Right atrium auricular region (tissue), 2 donors: ENCODE data around the gene RTN4. TPM values are rescaled to one million over a fixed set of nuclear protein-coding genes. Genes with fewer than 3 reads are reported as not detected.
"Not testable (repeated sequence)": the region's sequence is repeated elsewhere in the genome, so short reads cannot be mapped to it uniquely, and the experiment has no call there.

Experiments used
- DNase-seq: peaks from one replicate; pipeline ENCODE4 v3.0.0-alpha.2; 2019; ENCODE audit warnings: low spot score
- H3K27ac ChIP-seq, 2 donors: fragments of 200-600 bp; sonication (generic); 1 replicate in 1 of 2; 2 replicates in 1 of 2; pipeline ENCODE4 v1.5.1; 2016 to 2019
- H3K27me3 ChIP-seq, 2 donors: fragments of 200-600 bp; sonication (generic); one replicate each; pipeline versions ENCODE4 v1.5.1 to v1.6.0; 2017 to 2019
- H3K36me3 ChIP-seq: fragments of 200-600 bp; sonication (generic); one replicate; pipeline ENCODE4 v1.5.1; 2016
- H3K4me1 ChIP-seq, 2 donors: fragments of 200-600 bp; sonication (generic); one replicate each; pipeline versions ENCODE4 v1.5.1 to v1.6.0; 2017 to 2019
- H3K4me3 ChIP-seq, 2 donors: fragments of 200-600 bp; sonication (generic); 1 replicate in 1 of 2; 2 replicates in 1 of 2; pipeline ENCODE4 v1.5.1; 2017 to 2019; ENCODE audit warnings: mild to moderate bottlenecking in 1 of 2, moderate library complexity in 1 of 2
- H3K9me3 ChIP-seq, 2 donors: fragments of 200-600 bp; sonication (generic); one replicate each; pipeline ENCODE4 v1.5.1; 2019
- total RNA-seq, 2 donors: library from RNA; depleted of rRNA; stranded (reverse); fragments of >200 nt; gene quantifications; one replicate each; pipeline ENCODE4 v1.1.0, GENCODE V29; 2016
- TF ChIP-seq, protein P1 (sequence below), 2 donors: fragments of 200-600 bp; sonication (generic); IDR thresholded peaks; one replicate each; pipeline ENCODE4 v1.5.1; 2019; ENCODE audit warnings: antibody characterized with exemption in 2 of 2

Gene RTN4
- total RNA-seq, 2 donors from 2014 or later = 152 to 203 TPM

DNA sequence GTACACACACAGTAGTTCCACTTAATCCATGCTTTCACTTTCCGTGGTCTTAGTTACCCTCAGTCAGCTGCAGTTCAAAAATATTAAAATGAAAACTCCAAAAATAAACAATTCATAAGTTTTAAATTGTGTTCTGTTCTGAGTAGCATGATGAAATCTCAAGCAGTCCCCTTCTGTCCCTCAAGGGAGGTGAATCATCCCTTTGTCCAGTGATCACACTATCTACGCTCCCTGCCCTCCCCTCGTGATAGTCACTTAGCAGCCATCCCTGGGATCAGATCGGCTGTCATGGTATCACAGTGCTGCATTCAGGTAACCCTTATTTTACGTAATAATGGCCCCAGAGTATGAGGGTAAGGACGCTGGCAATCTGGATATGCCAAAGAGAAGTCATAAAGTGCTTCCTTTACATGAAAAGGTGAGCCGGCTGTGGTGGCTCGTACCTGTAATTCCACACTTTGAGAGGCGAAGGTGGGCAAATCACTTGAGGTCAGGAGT lies 5.8 kb upstream of the RTN4 start:
- Histone ChIP-seq H3K4me3 (no peak overlapping the region), H3K36me3 (no peaks in the 10 kb centered on the region), H3K27ac (no peak overlapping the region), H3K4me1 (peaks cover 0 to 17% of the 10 kb centered on the region in 2 donors), H3K27me3 (no peaks in the 10 kb centered on the region), H3K9me3 (no peaks in the 10 kb centered on the region)
- no peak for DNase-seq
- TF ChIP-seq, protein P1, sequence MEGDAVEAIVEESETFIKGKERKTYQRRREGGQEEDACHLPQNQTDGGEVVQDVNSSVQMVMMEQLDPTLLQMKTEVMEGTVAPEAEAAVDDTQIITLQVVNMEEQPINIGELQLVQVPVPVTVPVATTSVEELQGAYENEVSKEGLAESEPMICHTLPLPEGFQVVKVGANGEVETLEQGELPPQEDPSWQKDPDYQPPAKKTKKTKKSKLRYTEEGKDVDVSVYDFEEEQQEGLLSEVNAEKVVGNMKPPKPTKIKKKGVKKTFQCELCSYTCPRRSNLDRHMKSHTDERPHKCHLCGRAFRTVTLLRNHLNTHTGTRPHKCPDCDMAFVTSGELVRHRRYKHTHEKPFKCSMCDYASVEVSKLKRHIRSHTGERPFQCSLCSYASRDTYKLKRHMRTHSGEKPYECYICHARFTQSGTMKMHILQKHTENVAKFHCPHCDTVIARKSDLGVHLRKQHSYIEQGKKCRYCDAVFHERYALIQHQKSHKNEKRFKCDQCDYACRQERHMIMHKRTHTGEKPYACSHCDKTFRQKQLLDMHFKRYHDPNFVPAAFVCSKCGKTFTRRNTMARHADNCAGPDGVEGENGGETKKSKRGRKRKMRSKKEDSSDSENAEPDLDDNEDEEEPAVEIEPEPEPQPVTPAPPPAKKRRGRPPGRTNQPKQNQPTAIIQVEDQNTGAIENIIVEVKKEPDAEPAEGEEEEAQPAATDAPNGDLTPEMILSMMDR (IDR thresholded peaks at IDR 0.05) = no peak

DNA sequence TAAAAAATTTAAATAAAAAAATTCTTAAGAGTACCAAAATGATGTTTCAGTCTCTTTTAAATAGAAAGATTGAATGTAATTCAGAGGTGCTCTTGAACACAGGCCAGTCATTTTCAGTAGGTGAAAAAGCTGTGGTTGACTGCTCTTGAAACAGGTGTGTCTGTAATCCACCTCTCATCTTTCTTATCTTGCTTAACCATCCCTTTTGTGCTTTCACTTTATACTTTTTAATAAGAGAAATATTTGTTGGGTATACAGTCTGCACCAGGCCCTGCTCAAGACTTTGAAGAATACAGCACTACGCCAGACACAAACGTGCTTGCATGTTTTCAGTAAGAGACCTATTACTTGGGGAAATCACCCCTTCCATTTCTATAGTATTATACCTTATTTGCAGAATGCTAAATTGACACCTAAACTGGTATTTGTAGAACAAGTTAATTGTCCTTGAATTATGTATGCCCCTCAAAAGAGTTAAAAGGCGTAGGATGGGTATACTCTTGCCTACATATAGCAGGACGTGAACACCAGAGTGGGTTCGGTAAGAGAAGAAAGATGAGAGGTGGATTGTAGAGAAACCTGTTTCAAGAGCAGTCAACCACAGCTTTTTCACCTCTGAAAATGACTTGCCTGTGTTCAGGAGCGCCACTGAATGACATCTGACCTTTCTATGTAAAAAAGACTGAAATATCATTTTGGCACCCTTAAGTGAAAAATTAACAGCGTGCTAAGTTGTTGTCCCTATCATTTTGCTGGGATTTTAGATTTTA lies 4.0 kb upstream of the RTN4 start:
- H3K9me3 ChIP-seq = no peaks in the 10 kb centered on the region
- TF ChIP-seq, protein P1 (IDR thresholded peaks at IDR 0.05) = no peak
- DNase-seq = no peak
- H3K27ac ChIP-seq = no peak overlapping the region
- no peak overlapping the region for H3K4me3 ChIP-seq
- peaks cover 0 to 17% of the 10 kb centered on the region in 2 donors for H3K4me1 ChIP-seq
- H3K36me3 ChIP-seq = no peaks in the 10 kb centered on the region
- H3K27me3 ChIP-seq = no peaks in the 10 kb centered on the region

DNA sequence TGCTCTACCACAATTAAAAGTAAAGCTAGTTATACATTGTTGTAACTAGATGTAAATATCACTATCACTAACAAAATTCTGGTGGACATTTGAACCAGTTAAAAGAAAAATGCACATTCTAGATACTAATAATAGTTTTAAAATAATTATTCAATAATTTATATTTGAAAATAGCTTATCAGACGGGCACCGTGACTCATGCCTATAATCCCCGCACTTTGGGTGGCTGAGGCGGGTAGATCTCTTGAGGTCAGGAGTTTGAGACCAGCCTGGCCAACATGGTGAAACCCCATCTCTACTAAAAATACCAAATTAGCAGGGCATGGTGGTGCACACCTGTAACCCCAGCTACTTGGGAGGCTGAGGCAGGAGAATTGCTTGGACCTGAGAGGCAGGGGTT lies 3.0 kb upstream of the RTN4 start:
- H3K4me3 ChIP-seq, H3K36me3 ChIP-seq, DNase-seq, H3K9me3 ChIP-seq, H3K27me3 ChIP-seq, H3K27ac ChIP-seq: not testable (repeated sequence)
- H3K4me1 ChIP-seq = peaks cover 0 to 18% of the 10 kb centered on the region in 2 donors

DNA sequence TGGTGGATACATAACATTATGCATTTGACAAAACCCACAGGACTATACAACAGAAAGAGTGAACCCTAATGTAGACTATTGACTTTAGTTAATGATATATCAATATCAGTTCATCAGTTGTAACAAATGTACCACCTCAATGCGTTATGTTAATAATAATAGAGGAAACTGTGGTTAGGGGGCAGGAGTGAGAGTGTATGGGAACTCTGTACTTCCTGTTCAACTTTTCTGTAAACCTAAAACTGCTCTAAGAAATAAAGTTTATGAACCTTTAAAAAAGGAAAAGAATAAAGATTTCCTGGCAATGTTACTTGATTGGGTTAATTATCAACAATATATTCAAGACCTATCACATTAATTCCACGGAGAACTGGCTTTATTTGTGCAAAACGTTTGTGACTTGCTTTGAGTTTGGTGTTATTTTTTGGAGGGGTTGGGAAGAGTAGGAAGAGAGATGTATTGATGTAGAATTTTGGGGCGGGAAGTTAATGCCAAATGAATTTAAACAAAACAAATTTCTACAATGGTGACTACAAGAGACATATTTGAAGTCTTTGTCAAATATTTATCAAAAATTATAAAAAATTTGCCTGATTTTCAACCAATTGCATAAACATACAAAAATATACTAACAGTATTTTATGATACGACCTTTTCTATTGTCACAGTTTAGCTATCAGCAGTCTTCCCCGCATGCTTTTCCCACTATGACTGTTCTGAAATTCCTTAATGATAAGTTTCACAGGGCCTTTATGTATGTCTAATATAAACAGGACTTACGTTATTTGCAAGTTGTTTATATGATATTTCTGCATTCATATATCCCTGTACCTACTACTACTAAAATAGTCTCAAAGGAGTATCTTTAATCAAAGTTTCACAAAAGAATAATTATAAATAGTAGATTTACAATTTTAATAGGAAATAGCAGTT lies 2.1 kb upstream of the RTN4 start:
- TF ChIP-seq, protein P1 (IDR thresholded peaks at IDR 0.05) = peak in 1 of 2 donors; percentile 12
- Histone ChIP-seq H3K4me3 (no peak overlapping the region), H3K9me3 (no peaks in the 10 kb centered on the region), H3K36me3 (no peaks in the 10 kb centered on the region), H3K27ac (peak overlapping the region; percentile 99 to 100), H3K4me1 (peaks cover 0 to 27% of the 10 kb centered on the region in 2 donors), H3K27me3 (no peaks in the 10 kb centered on the region)
- DNase-seq = no peak

GRCh38 chr2:55051026-55051866 lies 995 bp upstream of the RTN4 start:
- H3K4me1 ChIP-seq = peaks cover 0 to 37% of the 10 kb centered on the region in 2 donors
- no peaks in the 10 kb centered on the region for H3K9me3 ChIP-seq
- no peaks in the 10 kb centered on the region for H3K27me3 ChIP-seq
- peak overlapping the region; percentile 97 to 98 for H3K4me3 ChIP-seq
- peak overlapping the region; percentile 99 to 100 for H3K27ac ChIP-seq
- TF ChIP-seq, protein P1 (IDR thresholded peaks at IDR 0.05) = no peak
- H3K36me3 ChIP-seq = no peaks in the 10 kb centered on the region
- peak; percentile 89 for DNase-seq
